Lung (tissue), 12 donors: Measurements from ENCODE around the gene PAPPA2. TPM values are rescaled to one million over a fixed set of nuclear protein-coding genes. Genes with fewer than 3 reads are reported as not detected.
A peak's percentile ranks its signal among the peaks of the same experiment; 100 is the strongest.

Experiments used
- ATAC-seq: fragments of 200-7000 bp; cut with Tn5 transposase; one replicate; pipeline ENCODE4 v1.9.1; 2020; ENCODE audit warnings: moderate number of reproducible peaks; ENCODE audit not compliant: insufficient read depth, low FRiP score
- DNase-seq, 3 donors: peaks; one replicate each; pipeline ENCODE4 v3.0.0-alpha.2; 2013 to 2017
- H3K27ac ChIP-seq, 2 donors: one replicate each; pipeline ENCODE4 v1.5.1; 2013; ENCODE audit warnings: mild to moderate bottlenecking in 2 of 2, moderate library complexity in 2 of 2, control low read depth in 1 of 2, inconsistent platforms in 1 of 2, low read depth in 1 of 2, low read length in 1 of 2
- H3K27me3 ChIP-seq, 3 donors: one replicate each; pipeline ENCODE4 v1.5.1; 2013; ENCODE audit warnings: low read length in 2 of 3; ENCODE audit not compliant: control insufficient read depth in 3 of 3, insufficient read depth in 3 of 3
- H3K36me3 ChIP-seq, 4 donors: one replicate each; pipeline ENCODE4 v1.5.1; 2013; ENCODE audit warnings: low read length in 4 of 4, mild to moderate bottlenecking in 1 of 4, moderate library complexity in 1 of 4; ENCODE audit not compliant: control insufficient read depth in 4 of 4, insufficient read depth in 4 of 4
- H3K4me1 ChIP-seq, 5 donors: one replicate each; pipeline ENCODE4 v1.5.1; 2013; ENCODE audit warnings: low read length in 5 of 5, mild to moderate bottlenecking in 2 of 5, moderate library complexity in 1 of 5; ENCODE audit not compliant: control insufficient read depth in 5 of 5, insufficient read depth in 5 of 5
- H3K4me3 ChIP-seq: one replicate; pipeline ENCODE4 v1.5.1; 2013; ENCODE audit warnings: mild to moderate bottlenecking, control low read depth, moderate library complexity
- H3K9ac ChIP-seq, 2 donors: one replicate each; pipeline ENCODE4 v1.5.1; 2013; ENCODE audit warnings: low read length in 2 of 2, control low read depth in 1 of 2; ENCODE audit not compliant: insufficient read depth in 1 of 2
- H3K9me3 ChIP-seq, 4 donors: one replicate each; pipeline ENCODE4 v1.5.1; 2013; ENCODE audit warnings: low read length in 3 of 4, mild to moderate bottlenecking in 1 of 4, moderate library complexity in 1 of 4; ENCODE audit not compliant: control insufficient read depth in 4 of 4, insufficient read depth in 3 of 4
- WGBS, 2 donors: extraction: QIAGEN DNeasy Blood & Tissue Kit; methylation state at CpG; one replicate each; pipeline ENCODE4 v1.1.7; 2013; 5-methylcytosine and 5-hydroxymethylcytosine counted together
- polyA plus RNA-seq, 2 donors: library from polyadenylated mRNA; stranded (reverse); fragments of 200-250 nt; gene quantifications; one replicate each; pipeline ENCODE4 v1.2.1, GENCODE V29; 2013
- total RNA-seq, 2 donors: library from RNA; depleted of rRNA in 1 of 2; stranded (reverse); fragments of >200 nt in 1 of 2; gene quantifications; one replicate each; pipeline ENCODE4 v1.2.1, GENCODE V29; 2014 to 2021
- TF ChIP-seq, protein P1 (sequence below): IDR thresholded peaks from 2 replicates; pipeline ENCODE4 v1.5.1; 2012; ENCODE audit warnings: mild to moderate bottlenecking; ENCODE audit errors: control extremely low read depth, extremely low read depth
- donor health status: control.
- donor health status: control.
- donor health status: Bipolar disorder and iron deficiency.
- donor health status: healthy.
- donor health status: DM: yes; HTN: yes; CAD: no.

PAPPA2 gene
- total and polyA plus RNA-seq, 4 donors = 0.02 to 0.55 (median 0.32) TPM

GRCh38 chr1:176880955-176881595 is 418.1 kb downstream of the PAPPA2 start:
- WGBS, 2 donors = 16 to 20% methylated on average over 9 of the region's 9 CpGs
- Histone ChIP-seq H3K36me3 (no peaks in the 10 kb centered on the region), H3K4me1 (no peaks in the 10 kb centered on the region), H3K9ac (no peak overlapping the region), H3K9me3 (no peaks in the 10 kb centered on the region), H3K4me3 (no peak overlapping the region), H3K27ac (no peak overlapping the region), H3K27me3 (no peaks in the 10 kb centered on the region)
- DNase-seq = peak; percentile 82 to 85 (median 84)
- TF ChIP-seq, protein P1, sequence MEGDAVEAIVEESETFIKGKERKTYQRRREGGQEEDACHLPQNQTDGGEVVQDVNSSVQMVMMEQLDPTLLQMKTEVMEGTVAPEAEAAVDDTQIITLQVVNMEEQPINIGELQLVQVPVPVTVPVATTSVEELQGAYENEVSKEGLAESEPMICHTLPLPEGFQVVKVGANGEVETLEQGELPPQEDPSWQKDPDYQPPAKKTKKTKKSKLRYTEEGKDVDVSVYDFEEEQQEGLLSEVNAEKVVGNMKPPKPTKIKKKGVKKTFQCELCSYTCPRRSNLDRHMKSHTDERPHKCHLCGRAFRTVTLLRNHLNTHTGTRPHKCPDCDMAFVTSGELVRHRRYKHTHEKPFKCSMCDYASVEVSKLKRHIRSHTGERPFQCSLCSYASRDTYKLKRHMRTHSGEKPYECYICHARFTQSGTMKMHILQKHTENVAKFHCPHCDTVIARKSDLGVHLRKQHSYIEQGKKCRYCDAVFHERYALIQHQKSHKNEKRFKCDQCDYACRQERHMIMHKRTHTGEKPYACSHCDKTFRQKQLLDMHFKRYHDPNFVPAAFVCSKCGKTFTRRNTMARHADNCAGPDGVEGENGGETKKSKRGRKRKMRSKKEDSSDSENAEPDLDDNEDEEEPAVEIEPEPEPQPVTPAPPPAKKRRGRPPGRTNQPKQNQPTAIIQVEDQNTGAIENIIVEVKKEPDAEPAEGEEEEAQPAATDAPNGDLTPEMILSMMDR = peak; percentile 59
- ATAC-seq = peak; percentile 54

DNA sequence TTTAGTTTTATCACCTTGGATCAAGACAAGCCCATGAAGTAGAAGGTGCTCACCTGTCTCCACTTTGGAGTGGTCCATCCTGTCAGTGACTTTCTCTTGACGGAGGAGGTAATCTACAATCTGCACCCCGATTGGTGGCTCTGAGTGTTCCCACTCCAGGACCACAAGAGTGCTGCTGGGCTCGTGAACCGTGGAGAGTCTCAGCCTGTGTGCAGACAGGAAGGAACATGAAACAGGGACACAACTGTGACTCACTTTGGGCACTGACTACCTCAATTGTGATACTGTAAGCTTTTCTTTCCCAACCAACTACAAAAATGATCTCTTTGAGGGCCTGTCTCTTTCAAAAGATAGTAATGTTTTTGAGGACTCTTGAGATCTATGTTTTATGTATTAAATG is 421.3 kb downstream of the PAPPA2 start:
- Histone ChIP-seq H3K9me3 (no peaks in the 10 kb centered on the region), H3K27ac (no peak overlapping the region), H3K9ac (no peak overlapping the region), H3K4me3 (no peak overlapping the region), H3K4me1 (no peaks in the 10 kb centered on the region), H3K36me3 (no peaks in the 10 kb centered on the region), H3K27me3 (no peaks in the 10 kb centered on the region)
- TF ChIP-seq, protein P1 = no peak
- 58 to 60% methylated on average over 4 of the region's 4 CpGs for WGBS, 2 donors
- ATAC-seq = no peak
- DNase-seq = no peak

- no peaks in the 10 kb centered on the region for H3K36me3 ChIP-seq
- H3K27me3 ChIP-seq = no peaks in the 10 kb centered on the region
- H3K4me1 ChIP-seq = no peaks in the 10 kb centered on the region
- H3K27ac ChIP-seq = no peak overlapping the region
- H3K9ac ChIP-seq = no peak overlapping the region
- H3K9me3 ChIP-seq = no peaks in the 10 kb centered on the region
- 73 to 94% methylated on average over 1 of the region's 1 CpG for WGBS, 2 donors
- TF ChIP-seq, protein P1 = no peak
- no peak for ATAC-seq
- H3K4me3 ChIP-seq = no peak overlapping the region
- no peak for DNase-seq
Measured at GRCh38 chr1:176884911-176885310, 421.9 kb downstream of the PAPPA2 start.

DNA sequence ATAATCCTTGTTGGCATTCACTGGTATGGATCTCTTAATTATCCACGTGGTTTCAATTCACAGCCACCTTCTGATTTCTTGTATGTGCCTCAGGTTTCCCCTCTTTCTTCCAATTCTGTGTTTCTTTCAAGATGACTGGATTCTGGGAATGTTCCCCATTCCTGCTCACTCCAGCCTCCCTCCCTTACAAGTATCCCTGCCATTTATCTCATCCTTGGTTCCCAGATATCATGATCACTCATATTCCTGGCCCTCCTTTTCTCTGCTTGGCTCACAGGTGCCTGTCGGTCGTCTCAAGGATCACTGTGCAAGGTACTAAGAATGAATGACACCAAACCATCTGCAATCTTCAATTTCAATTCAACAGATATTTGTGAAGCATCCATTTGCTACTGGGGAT is 422.4 kb downstream of the PAPPA2 start:
- no peaks in the 10 kb centered on the region for H3K9me3 ChIP-seq
- H3K27me3 ChIP-seq = no peaks in the 10 kb centered on the region
- H3K4me3 ChIP-seq = no peak overlapping the region
- H3K9ac ChIP-seq = no peak overlapping the region
- no peaks in the 10 kb centered on the region for H3K4me1 ChIP-seq
- DNase-seq (no peak), ATAC-seq (no peak)
- no peaks in the 10 kb centered on the region for H3K36me3 ChIP-seq
- 69 to 71% methylated on average over 3 of the region's 3 CpGs for WGBS, 2 donors
- TF ChIP-seq, protein P1 = no peak
- no peak overlapping the region for H3K27ac ChIP-seq
